HepG2 (cell line): ENCODE measurements around the gene FBXO10. TPM values are rescaled to one million over a fixed set of nuclear protein-coding genes. Genes with fewer than 3 reads are reported as not detected.

Experiments
- ATAC-seq: fragments of 200-7000 bp; cut with Tn5 transposase; 3 replicates; pipeline ENCODE4 v1.9.1; 2020; ENCODE audit warnings: mild to moderate bottlenecking, moderate library complexity
- BruUV-seq: library from RNA; stranded (reverse); fragments of 400-500 nt; replicated peaks from 2 replicates; lab custom pipeline; 2021; lab: Mats Ljungman, UMichigan
- CTCF ChIA-PET: fragments of 300-600 bp; formaldehyde crosslinking; extraction: SDS; loops from one replicate; lab custom pipeline; 2021; ENCODE audit warnings: low total read pairs, inconsistent platforms, low intra/inter-chr PET ratio; lab: Yijun Ruan, JAX
- POLR2A ChIA-PET: fragments of 350-600 bp; sonication (Branson Sonifier 250); formaldehyde crosslinking; loops from one replicate; lab custom pipeline; 2020; ENCODE audit warnings: antibody characterized with exemption, inconsistent platforms; lab: Yijun Ruan, JAX
- DNase-seq: peaks from one replicate; pipeline ENCODE4 v3.0.0-alpha.2; 2015; ENCODE audit warnings: low spot score
- FAIRE-seq: peaks from 3 replicates; lab custom pipeline; 2011; peaks lifted over from hg19 to GRCh38; lab: Jason Lieb, UNC
- H2AFZ ChIP-seq: one replicate; pipeline ENCODE4 v1.6.1; 2011; ENCODE audit warnings: low read length, inconsistent platforms
- H3K27ac ChIP-seq: fragments of 300-600 bp; 3 replicates; pipeline ENCODE4 v1.8.0; 2011; ENCODE audit warnings: mixed run types, mild to moderate bottlenecking, mixed read lengths, low read length, inconsistent platforms; ENCODE audit not compliant: insufficient read depth; ENCODE audit errors: extremely low read length
- H3K27me3 ChIP-seq, 2 experiments: fragments of 200-600 bp in 1 of 2; 2 replicates in 1 of 2; 3 replicates in 1 of 2; pipeline versions ENCODE4 v1.6.0 to v1.8.0; 2011; ENCODE audit warnings: low read length in 2 of 2, mild to moderate bottlenecking in 2 of 2, moderate library complexity in 2 of 2, inconsistent platforms in 1 of 2; ENCODE audit not compliant: insufficient read depth in 2 of 2, control insufficient read depth in 1 of 2
- H3K36me3 ChIP-seq, 2 experiments: fragments of 200-600 bp in 1 of 2; replicated peaks in 1 of 2; 2 replicates in 1 of 2; 3 replicates in 1 of 2; pipeline versions ENCODE4 v1.5.1 to v1.8.0; 2011; ENCODE audit warnings: low read length in 2 of 2, inconsistent platforms in 1 of 2; ENCODE audit not compliant: insufficient read depth in 2 of 2, control insufficient read depth in 1 of 2
- H3K4me1 ChIP-seq: 2 replicates; pipeline ENCODE4 v1.5.1; 2012; ENCODE audit warnings: low read length, inconsistent platforms; ENCODE audit not compliant: insufficient read depth
- H3K4me2 ChIP-seq: 2 replicates; pipeline ENCODE4 v1.6.0; 2011; ENCODE audit warnings: low read depth, low read length, inconsistent platforms
- H3K4me3 ChIP-seq, 3 experiments: fragments of 200-600 bp in 1 of 3; sonication (generic), shearing (Covaris generic) in 1 of 3; replicated peaks in 1 of 3; 2 replicates each; pipeline ENCODE4 v1.5.1; 2011 to 2016; ENCODE audit warnings: low read length in 3 of 3, inconsistent platforms in 2 of 3, low read depth in 2 of 3, mild to moderate bottlenecking in 2 of 3, control low read depth in 1 of 3, mixed read lengths in 1 of 3; ENCODE audit not compliant: insufficient read depth in 1 of 3
- H3K79me2 ChIP-seq: one replicate; pipeline ENCODE4 v1.6.1; 2011; ENCODE audit warnings: low read length, inconsistent platforms; ENCODE audit not compliant: insufficient read depth
- H3K9ac ChIP-seq: 2 replicates; pipeline ENCODE4 v1.6.0; 2011; ENCODE audit warnings: mild to moderate bottlenecking, low read depth, low read length, inconsistent platforms; ENCODE audit not compliant: insufficient read depth
- H3K9me3 ChIP-seq: 2 replicates; pipeline ENCODE4 v1.5.1; 2012; ENCODE audit warnings: mild to moderate bottlenecking, low read length
- H4K20me1 ChIP-seq: 2 replicates; pipeline ENCODE4 v1.6.0; 2011; ENCODE audit warnings: inconsistent platforms, mild to moderate bottlenecking, low read length, moderate library complexity; ENCODE audit not compliant: insufficient read depth
- LCORL ChIP-seq, 2 experiments: fragments of 450-650 bp in 1 of 2; sonication (generic) in 1 of 2; formaldehyde crosslinking in 1 of 2; IDR thresholded peaks; 2 replicates each; pipeline versions ENCODE4 v1.5.0 to v1.6.1; 2017 to 2020; ENCODE audit warnings: antibody characterized with exemption in 1 of 2, missing genetic modification reagents in 1 of 2
- NFATC3 ChIP-seq: sonication (generic); formaldehyde crosslinking; IDR thresholded peaks from 2 replicates; pipeline ENCODE4 v1.5.1; 2020; ENCODE audit warnings: mild to moderate bottlenecking, missing genetic modification reagents
- RFX3 ChIP-seq: IDR thresholded peaks from 2 replicates; pipeline ENCODE4 v1.6.1; 2016; ENCODE audit warnings: missing biosample characterization, missing genetic modification reagents
- TOPORS ChIP-seq: sonication (generic); formaldehyde crosslinking; IDR thresholded peaks from 2 replicates; pipeline ENCODE4 v1.8.0; 2023; ENCODE audit warnings: mild to moderate bottlenecking, missing genetic modification reagents
- ZNF124 ChIP-seq: sonication (generic); formaldehyde crosslinking; IDR thresholded peaks from 2 replicates; pipeline ENCODE4 v1.4.0; 2020; ENCODE audit warnings: missing genetic modification reagents
- ZNF256 ChIP-seq: sonication (generic); formaldehyde crosslinking; conservative IDR thresholded peaks from 2 replicates; pipeline ENCODE4 v1.4.0; 2020; ENCODE audit warnings: missing genetic modification reagents
- ZNF766 ChIP-seq: sonication (generic); formaldehyde crosslinking; IDR thresholded peaks from 2 replicates; pipeline ENCODE4 v1.5.0; 2020; ENCODE audit warnings: missing genetic modification reagents, borderline replicate concordance
- WGBS: methylation state at CpG from one replicate; pipeline ENCODE4 v1.1.6; 2017; ENCODE audit warnings: low lambda C conversion rate; 5-methylcytosine and 5-hydroxymethylcytosine counted together
- in situ Hi-C: cut with HindIII; loops from 2 replicates; pipeline ENCODE4 v1.10.0; 2017; ENCODE audit warnings: low pct_unique_long_range_greater_than_20kb; ENCODE audit not compliant: extremely low pct_ligation_motif_present
- intact Hi-C: fragments of 100-400 bp; cut with micrococcal nuclease; formaldehyde crosslinking; loops from one replicate; pipeline ENCODE4 v1.10.0; 2022; ENCODE audit not compliant: unreplicated experiment
- polyA plus RNA-seq, 8 experiments: library from polyadenylated mRNA; depleted of rRNA in 3 of 8; stranded (reverse) in 7 of 8; unstranded in 1 of 8; fragments of >200 nt; fragmentation: Illumina TruSeq in 4 of 8; extraction: Trizol in 4 of 8; gene quantifications; 2 replicates each; pipeline versions ENCODE4 v1.2.1 to v1.2.3, GENCODE V29; 2011 to 2016; ENCODE audit warnings: low read depth in 4 of 8, missing spikeins in 1 of 8, mixed read lengths in 1 of 8; ENCODE audit not compliant: insufficient read depth in 1 of 8
- total RNA-seq, 5 experiments: library from RNA; depleted of rRNA; stranded (reverse); fragments of >200 nt; fragmentation: Illumina TruSeq; extraction: Trizol; gene quantifications; 2 replicates each; pipeline ENCODE4 v1.2.3, GENCODE V29; 2016; ENCODE audit warnings: low read depth in 1 of 5
- TF ChIP-seq, protein P1 (sequence below): IDR thresholded peaks from 2 replicates; pipeline ENCODE4 v1.6.1; 2018; ENCODE audit warnings: missing genetic modification reagents
- TF ChIP-seq, protein P2 (sequence below): sonication (generic); formaldehyde crosslinking; conservative IDR thresholded peaks from 2 replicates; pipeline ENCODE4 v1.4.0; 2020; ENCODE audit warnings: missing genetic modification reagents

FBXO10 gene
- total and polyA plus RNA-seq, 2 of the 13 experiments (the other 11 are each of a cell fraction or from before 2014, with no cell fraction given), result 3.1 to 5.1 TPM

DNA sequence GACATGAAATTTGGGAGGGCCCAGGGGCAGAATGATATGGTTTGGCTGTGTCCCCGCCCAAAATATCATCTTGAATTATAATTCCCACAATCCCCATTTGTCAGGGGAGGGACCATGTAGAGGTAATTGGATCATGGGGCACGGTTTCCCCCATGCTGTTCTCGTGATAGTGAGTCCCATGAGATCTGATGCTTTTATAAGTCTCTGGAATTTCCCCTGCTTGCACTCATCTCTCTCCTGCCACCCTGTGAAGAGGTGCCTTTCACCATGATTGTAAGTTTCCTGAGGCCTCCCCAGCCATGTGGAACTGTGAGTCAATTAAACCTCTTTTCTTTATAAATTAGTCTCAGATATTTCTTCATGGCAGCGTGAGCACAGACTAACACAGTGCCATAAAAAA, 11.3 kb downstream of the FBXO10 start:
- no TSS peak for BruUV-seq

GRCh38 chr9:37563806-37564513, 12.2 kb downstream of the FBXO10 start:
- DNase-seq, result no peak
- H3K27me3 ChIP-seq, result no peaks in the 10 kb centered on the region
- no TSS peak for BruUV-seq
- H3K4me3 ChIP-seq, result no peak overlapping the region
- no peak for FAIRE-seq
- peaks cover 0 to 6% of the 10 kb centered on the region in 2 experiments; a peak in 1 of 5 replicates for H3K36me3 ChIP-seq
- no peaks in the 10 kb centered on the region for H3K4me1 ChIP-seq
- H3K4me2 ChIP-seq, result no peak overlapping the region
- no peak for ATAC-seq
- no peak overlapping the region for H3K27ac ChIP-seq
- no peaks in the 10 kb centered on the region for H3K79me2 ChIP-seq
- CTCF ChIA-PET, result no interaction called here
- no peaks in the 10 kb centered on the region for H4K20me1 ChIP-seq
- TF ChIP-seq TOPORS (CRISPR knock-in tag), result 0 out of 2 replicates have a peak, but pooled peaks have one; percentile 30
- TF ChIP-seq, protein P1, sequence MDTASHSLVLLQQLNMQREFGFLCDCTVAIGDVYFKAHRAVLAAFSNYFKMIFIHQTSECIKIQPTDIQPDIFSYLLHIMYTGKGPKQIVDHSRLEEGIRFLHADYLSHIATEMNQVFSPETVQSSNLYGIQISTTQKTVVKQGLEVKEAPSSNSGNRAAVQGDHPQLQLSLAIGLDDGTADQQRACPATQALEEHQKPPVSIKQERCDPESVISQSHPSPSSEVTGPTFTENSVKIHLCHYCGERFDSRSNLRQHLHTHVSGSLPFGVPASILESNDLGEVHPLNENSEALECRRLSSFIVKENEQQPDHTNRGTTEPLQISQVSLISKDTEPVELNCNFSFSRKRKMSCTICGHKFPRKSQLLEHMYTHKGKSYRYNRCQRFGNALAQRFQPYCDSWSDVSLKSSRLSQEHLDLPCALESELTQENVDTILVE, result no peak
- H2AFZ ChIP-seq, result no peak overlapping the region
- intact Hi-C loops, result no loop called here
- H3K9ac ChIP-seq, result no peak overlapping the region
- in situ Hi-C loops, result no loop called here
- WGBS, result 0% methylated on average over 1 of the region's 3 CpGs
- POLR2A ChIA-PET, result no interaction called here
- H3K9me3 ChIP-seq, result peaks cover 11% of the 10 kb centered on the region

More for the DNA sequence above, 11.3 kb downstream of the FBXO10 start:
- no peak for TF ChIP-seq ZNF124 (CRISPR knock-in tag)
- TF ChIP-seq RFX3 (CRISPR knock-in tag), result no peak
- no peak for TF ChIP-seq ZNF256 (CRISPR knock-in tag)
- no peak for TF ChIP-seq ZNF766 (CRISPR knock-in tag)
- TF ChIP-seq, protein P2, sequence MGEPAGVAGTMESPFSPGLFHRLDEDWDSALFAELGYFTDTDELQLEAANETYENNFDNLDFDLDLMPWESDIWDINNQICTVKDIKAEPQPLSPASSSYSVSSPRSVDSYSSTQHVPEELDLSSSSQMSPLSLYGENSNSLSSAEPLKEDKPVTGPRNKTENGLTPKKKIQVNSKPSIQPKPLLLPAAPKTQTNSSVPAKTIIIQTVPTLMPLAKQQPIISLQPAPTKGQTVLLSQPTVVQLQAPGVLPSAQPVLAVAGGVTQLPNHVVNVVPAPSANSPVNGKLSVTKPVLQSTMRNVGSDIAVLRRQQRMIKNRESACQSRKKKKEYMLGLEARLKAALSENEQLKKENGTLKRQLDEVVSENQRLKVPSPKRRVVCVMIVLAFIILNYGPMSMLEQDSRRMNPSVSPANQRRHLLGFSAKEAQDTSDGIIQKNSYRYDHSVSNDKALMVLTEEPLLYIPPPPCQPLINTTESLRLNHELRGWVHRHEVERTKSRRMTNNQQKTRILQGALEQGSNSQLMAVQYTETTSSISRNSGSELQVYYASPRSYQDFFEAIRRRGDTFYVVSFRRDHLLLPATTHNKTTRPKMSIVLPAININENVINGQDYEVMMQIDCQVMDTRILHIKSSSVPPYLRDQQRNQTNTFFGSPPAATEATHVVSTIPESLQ (CRISPR knock-in tag), result no peak
- TF ChIP-seq LCORL (IDR thresholded peaks at IDR 0.05), result no peak
- no peak for TF ChIP-seq LCORL (CRISPR knock-in tag; IDR thresholded peaks at IDR 0.05)
- no peak for TF ChIP-seq NFATC3 (CRISPR knock-in tag)
- TF ChIP-seq, all 625 proteins: peak for 0
- Histone ChIP-seq H3K79me2 (no peaks in the 10 kb centered on the region), H3K36me3 (peaks cover 0 to 6% of the 10 kb centered on the region in 2 experiments; a peak in 1 of 5 replicates), H3K4me3 (no peak overlapping the region), H3K27me3 (no peaks in the 10 kb centered on the region), H3K9ac (no peak overlapping the region), H3K4me1 (no peaks in the 10 kb centered on the region), H2AFZ (no peak overlapping the region), H4K20me1 (no peaks in the 10 kb centered on the region), H3K9me3 (peaks cover 11% of the 10 kb centered on the region), H3K27ac (no peak overlapping the region), H3K4me2 (no peak overlapping the region)
- intact Hi-C loops, result no loop called here
- WGBS, result over 99% methylated on average over 4 of the region's 4 CpGs
- ChIA-PET CTCF (no interaction called here), POLR2A (no interaction called here)
- FAIRE-seq (no peak), ATAC-seq (no peak), DNase-seq (no peak)
- in situ Hi-C loops, result no loop called here
